GM12878 (cell line): Measurements from ENCODE around the gene TRIM26. TPM values are rescaled to one million over a fixed set of nuclear protein-coding genes. Genes with fewer than 3 reads are reported as not detected.

Experiments
- ATAC-seq: fragments of 200-7000 bp; cut with Tn5 transposase; 3 replicates; pipeline ENCODE4 v1.9.1; 2020; ENCODE audit warnings: mild to moderate bottlenecking, moderate library complexity
- BruUV-seq: library from RNA; stranded (reverse); fragments of 400-500 nt; replicated peaks from 2 replicates; lab custom pipeline; 2021; lab: Mats Ljungman, UMichigan
- CTCF ChIA-PET: fragments of 300-600 bp; sonication (Branson Sonifier 250); formaldehyde crosslinking; extraction: SDS; loops from one replicate; lab custom pipeline; 2021; ENCODE audit warnings: inconsistent platforms; lab: Yijun Ruan, JAX
- POLR2A ChIA-PET: fragments of 350-600 bp; formaldehyde crosslinking; extraction: SDS; loops from one replicate; lab custom pipeline; 2021; ENCODE audit warnings: inconsistent platforms; lab: Charles Lee
- RAD21 ChIA-PET: fragments of 300-600 bp; sonication (Branson Sonifier 250); formaldehyde crosslinking; loops from one replicate; lab custom pipeline; 2023; ENCODE audit warnings: antibody characterized with exemption; ENCODE audit not compliant: unreplicated experiment; lab: Charles Lee
- SMC1A ChIA-PET: fragments of 300-600 bp; sonication (Branson Sonifier 250); formaldehyde crosslinking; loops from one replicate; lab custom pipeline; 2023; ENCODE audit not compliant: unreplicated experiment, uncharacterized antibody; lab: Charles Lee
- DNase-seq: peaks from one replicate; pipeline ENCODE4 v3.0.0-alpha.2; 2011; ENCODE audit warnings: low read depth, low spot score
- FAIRE-seq: peaks from 3 replicates; lab custom pipeline; 2011; peaks lifted over from hg19 to GRCh38; lab: Jason Lieb, UNC
- H2AFZ ChIP-seq: 2 replicates; pipeline ENCODE4 v1.6.0; 2011; ENCODE audit warnings: low read depth, low read length, control low read depth; ENCODE audit not compliant: control insufficient read depth
- H3K27ac ChIP-seq: 2 replicates; pipeline ENCODE4 v1.5.1; 2011; ENCODE audit warnings: control low read depth; ENCODE audit not compliant: control insufficient read depth, insufficient read depth
- H3K27me3 ChIP-seq, 2 experiments: replicated peaks in 1 of 2; 2 replicates each; pipeline versions ENCODE4 v1.6.0 to v1.6.1; 2011; ENCODE audit warnings: low read length in 1 of 2; ENCODE audit not compliant: control insufficient read depth in 2 of 2, insufficient read depth in 2 of 2
- H3K36me3 ChIP-seq, 2 experiments: 2 replicates each; pipeline ENCODE4 v1.5.1; 2011; ENCODE audit warnings: low read length in 1 of 2; ENCODE audit not compliant: control insufficient read depth in 2 of 2, insufficient read depth in 2 of 2
- H3K4me1 ChIP-seq: 2 replicates; pipeline ENCODE4 v1.6.1; 2011; ENCODE audit warnings: mild to moderate bottlenecking, low read length, moderate library complexity, mixed read lengths; ENCODE audit not compliant: control insufficient read depth, insufficient read depth
- H3K4me2 ChIP-seq: 2 replicates; pipeline ENCODE4 v1.6.0; 2011; ENCODE audit warnings: control low read depth; ENCODE audit not compliant: control insufficient read depth, insufficient read depth
- H3K4me3 ChIP-seq: fragments of 200-600 bp; sonication (generic); 2 replicates; pipeline ENCODE4 v1.5.1; 2016
- H3K79me2 ChIP-seq: 2 replicates; pipeline ENCODE4 v1.6.0; 2011; ENCODE audit warnings: low read length; ENCODE audit not compliant: control insufficient read depth, insufficient read depth
- H3K9ac ChIP-seq: 2 replicates; pipeline ENCODE4 v1.8.0; 2011; ENCODE audit warnings: low read length, control low read depth, mixed read lengths; ENCODE audit not compliant: control insufficient read depth, insufficient read depth
- H3K9me3 ChIP-seq: replicated peaks from 3 replicates; pipeline ENCODE4 v1.5.1; 2011; ENCODE audit warnings: mild to moderate bottlenecking, low read length; ENCODE audit not compliant: control insufficient read depth, insufficient read depth
- H4K20me1 ChIP-seq: 2 replicates; pipeline ENCODE4 v1.6.0; 2011; ENCODE audit not compliant: control insufficient read depth, insufficient read depth
- NFIC ChIP-seq: IDR thresholded peaks from 2 replicates; pipeline ENCODE4 v1.6.1; 2012; ENCODE audit warnings: low read depth, mild to moderate bottlenecking, inconsistent platforms, low read length, moderate library complexity
- POU2F2 ChIP-seq: IDR thresholded peaks from 3 replicates; pipeline ENCODE4 v1.6.1; 2011; ENCODE audit warnings: low read depth, mild to moderate bottlenecking, low read length, borderline replicate concordance
- SUZ12 ChIP-seq: fragments of 200-600 bp; sonication (generic); IDR thresholded peaks from one replicate; pipeline ENCODE4 v1.6.1; 2018; ENCODE audit warnings: antibody characterized with exemption, mild to moderate bottlenecking; ENCODE audit not compliant: unreplicated experiment
- WGBS: methylation state at CpG from one replicate; pipeline ENCODE4 v1.1.6; 2016; ENCODE audit warnings: low lambda C conversion rate; ENCODE audit not compliant: insufficient replicate concordance, insufficient coverage; ENCODE audit errors: missing lambda C conversion rate; 5-methylcytosine and 5-hydroxymethylcytosine counted together
- in situ Hi-C: fragments of 300-500 bp; cut with MboI; formaldehyde crosslinking; loops from 9 replicates; pipeline ENCODE4 v1.14.3; 2018; ENCODE audit warnings: mixed read lengths
- intact Hi-C: fragments of 100-400 bp; cut with micrococcal nuclease; formaldehyde crosslinking; loops from one replicate; pipeline ENCODE4 v1.14.2; 2022; ENCODE audit not compliant: unreplicated experiment
- polyA plus RNA-seq, 11 experiments: library from polyadenylated mRNA; depleted of rRNA in 4 of 11; unstranded in 6 of 11; stranded (reverse) in 5 of 11; fragments of >200 nt; fragmentation: Nextera tagmentation in 4 of 11; fragmentation: Illumina TruSeq in 1 of 11; extraction: Ambion mirVana in 4 of 11; extraction: Trizol in 1 of 11; gene quantifications; 1 replicate in 1 of 11; 2 replicates in 10 of 11; pipeline versions ENCODE4 v1.2.1 to v1.2.3, GENCODE V29; 2011 to 2016; ENCODE audit warnings: inconsistent platforms in 2 of 11, missing spikeins in 2 of 11, low read depth in 1 of 11
- total RNA-seq, 4 experiments: library from RNA; depleted of rRNA in 3 of 4; stranded (reverse); fragments of >200 nt in 3 of 4; fragmentation: Illumina TruSeq in 1 of 4; extraction: Trizol in 1 of 4; gene quantifications; 2 replicates each; pipeline versions ENCODE4 v1.2.1 to v1.2.3, GENCODE V29; 2013 to 2021
- TF ChIP-seq, protein P1 (sequence below): fragments of 450-650 bp; conservative IDR thresholded peaks from 2 replicates; pipeline ENCODE4 v1.6.1; 2017; ENCODE audit warnings: mild to moderate bottlenecking, moderate library complexity
- TF ChIP-seq, protein P2 (sequence below): IDR thresholded peaks from 2 replicates; pipeline ENCODE4 v1.6.1; 2011; ENCODE audit warnings: low read depth, mild to moderate bottlenecking, low read length, moderate library complexity, borderline replicate concordance; ENCODE audit errors: extremely low read depth

The TRIM26 gene
- total and polyA plus RNA-seq, 10 of the 15 experiments (the other 5 are each of a cell fraction or from before 2014, with no cell fraction given): 13.1 to 79.6 (median 63.6) TPM

- TF ChIP-seq, protein P1, sequence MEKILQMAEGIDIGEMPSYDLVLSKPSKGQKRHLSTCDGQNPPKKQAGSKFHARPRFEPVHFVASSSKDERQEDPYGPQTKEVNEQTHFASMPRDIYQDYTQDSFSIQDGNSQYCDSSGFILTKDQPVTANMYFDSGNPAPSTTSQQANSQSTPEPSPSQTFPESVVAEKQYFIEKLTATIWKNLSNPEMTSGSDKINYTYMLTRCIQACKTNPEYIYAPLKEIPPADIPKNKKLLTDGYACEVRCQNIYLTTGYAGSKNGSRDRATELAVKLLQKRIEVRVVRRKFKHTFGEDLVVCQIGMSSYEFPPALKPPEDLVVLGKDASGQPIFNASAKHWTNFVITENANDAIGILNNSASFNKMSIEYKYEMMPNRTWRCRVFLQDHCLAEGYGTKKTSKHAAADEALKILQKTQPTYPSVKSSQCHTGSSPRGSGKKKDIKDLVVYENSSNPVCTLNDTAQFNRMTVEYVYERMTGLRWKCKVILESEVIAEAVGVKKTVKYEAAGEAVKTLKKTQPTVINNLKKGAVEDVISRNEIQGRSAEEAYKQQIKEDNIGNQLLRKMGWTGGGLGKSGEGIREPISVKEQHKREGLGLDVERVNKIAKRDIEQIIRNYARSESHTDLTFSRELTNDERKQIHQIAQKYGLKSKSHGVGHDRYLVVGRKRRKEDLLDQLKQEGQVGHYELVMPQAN: 0 out of 2 replicates have a peak, but pooled peaks have one; percentile 18
- TF ChIP-seq POU2F2: no peak
- TF ChIP-seq, all 136 proteins: peak for 1
- no TSS peak for BruUV-seq
- peak overlapping the region; percentile 54 for H2AFZ ChIP-seq
- no peak overlapping the region for H3K4me2 ChIP-seq
- POLR2A ChIA-PET: interaction anchor here (0.9 to 2.0 kb wide), 5 partner anchors 10 to 99 kb away, joined by 3 to 20 read pairs (median 4); partner anchors contain the start of genes TRIM26 and TRIM39
- peaks cover 4% of the 10 kb centered on the region for H3K9me3 ChIP-seq
- SMC1A ChIA-PET: interaction anchor here (0.8 to 3.2 kb wide), 9 partner anchors 8 to 99 kb away, joined by 3 to 24 read pairs (median 4); partner anchors contain the start of gene TRIM26
- no peaks in the 10 kb centered on the region for H3K4me1 ChIP-seq
- H3K4me3 ChIP-seq: no peak overlapping the region
- H3K36me3 ChIP-seq: no peaks in the 10 kb centered on the region
- no peaks in the 10 kb centered on the region for H4K20me1 ChIP-seq
- in situ Hi-C loops (no loop called here), intact Hi-C loops (no loop called here)
- RAD21 ChIA-PET: interaction anchor here (1.1 to 2.3 kb wide), 5 partner anchors 8 to 172 kb away, joined by 4 to 17 read pairs (median 5); no protein-coding TSS in a partner anchor
- DNase-seq: no peak
- no peak overlapping the region for H3K27ac ChIP-seq
- no peaks in the 10 kb centered on the region for H3K27me3 ChIP-seq
- no peak overlapping the region for H3K9ac ChIP-seq
- no peak for ATAC-seq
- WGBS: 73% methylated on average over 6 of the region's 6 CpGs
- CTCF ChIA-PET: interaction anchor here (0.7 to 3.5 kb wide), 11 partner anchors 8 to 226 kb away, joined by 3 to 47 read pairs (median 4); no protein-coding TSS in a partner anchor
- FAIRE-seq: no peak
- no peaks in the 10 kb centered on the region for H3K79me2 ChIP-seq
These were observed 14.1 kb upstream of the TRIM26 start for GRCh38 chr6:30227242-30227722.

- Histone ChIP-seq H3K27me3 (no peaks in the 10 kb centered on the region; a peak in 1 of 4 replicates), H4K20me1 (no peaks in the 10 kb centered on the region), H3K36me3 (no peaks in the 10 kb centered on the region), H3K4me1 (no peaks in the 10 kb centered on the region), H3K79me2 (no peaks in the 10 kb centered on the region), H3K4me2 (no peak overlapping the region), H2AFZ (no peak overlapping the region), H3K4me3 (no peak overlapping the region), H3K9me3 (peaks cover 4% of the 10 kb centered on the region), H3K9ac (no peak overlapping the region), H3K27ac (no peak overlapping the region)
- in situ Hi-C loops (no loop called here), intact Hi-C loops (no loop called here)
- CTCF ChIA-PET: interaction anchor here (1.4 kb wide), 1 partner anchor 9 kb away, joined by 4 read pairs; no protein-coding TSS in a partner anchor
- SMC1A ChIA-PET: interaction anchor here (1.4 kb wide), 1 partner anchor 12 kb away, joined by 5 read pairs; no protein-coding TSS in a partner anchor
- TF ChIP-seq, protein P1: no peak
- TF ChIP-seq NFIC (no peak), SUZ12 (no peak)
- TF ChIP-seq, protein P2, sequence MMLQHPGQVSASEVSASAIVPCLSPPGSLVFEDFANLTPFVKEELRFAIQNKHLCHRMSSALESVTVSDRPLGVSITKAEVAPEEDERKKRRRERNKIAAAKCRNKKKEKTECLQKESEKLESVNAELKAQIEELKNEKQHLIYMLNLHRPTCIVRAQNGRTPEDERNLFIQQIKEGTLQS: no peak
- DNase-seq (no peak), ATAC-seq (no peak), FAIRE-seq (no peak)
- 0% methylated on average over 1 of the region's 1 CpG for WGBS
- BruUV-seq: no TSS peak
- RAD21 ChIA-PET: interaction anchor here (1.3 kb wide), 1 partner anchor 103 kb away, joined by 3 read pairs; no protein-coding TSS in a partner anchor
- POLR2A ChIA-PET: interaction anchor here (0.6 kb wide), 1 partner anchor 40 kb away, joined by 12 read pairs; no protein-coding TSS in a partner anchor
These were observed 10.1 kb upstream of the TRIM26 start for GRCh38 chr6:30223339-30223738.
